A549 (cell line): ENCODE measurements around the gene TRAFD1.

Experiments
- EHMT2 ChIP-seq: fragments of 200-600 bp; sonication (generic); IDR thresholded peaks from 2 replicates; pipeline ENCODE4 v1.6.1; 2016; ENCODE audit warnings: antibody characterized with exemption, low read depth, mild to moderate bottlenecking, moderate library complexity
- FOSL2 ChIP-seq, 2 experiments: fragments of 450-650 bp in 1 of 2; fragments of >200 bp in 1 of 2; sonication (Bioruptor Twin) in 1 of 2; formaldehyde crosslinking; IDR thresholded peaks; 2 replicates each; pipeline versions ENCODE4 v1.5.0 to v1.6.1; 2016 to 2020; ENCODE audit warnings: mild to moderate bottlenecking in 1 of 2, moderate library complexity in 1 of 2
- HDAC2 ChIP-seq: fragments of 200-600 bp; sonication (generic); IDR thresholded peaks from 2 replicates; pipeline ENCODE4 v1.6.1; 2016
- KDM1A ChIP-seq: fragments of 200-600 bp; sonication (generic); IDR thresholded peaks from 2 replicates; pipeline ENCODE4 v1.6.1; 2016; ENCODE audit warnings: low read depth, mild to moderate bottlenecking
- NPAS2 ChIP-seq: fragments of 250-450 bp; sonication (Bioruptor Pico); IDR thresholded peaks from 2 replicates; pipeline ENCODE4 v1.8.0; 2022; ENCODE audit warnings: mild to moderate bottlenecking, moderate library complexity, borderline replicate concordance
- POLR2A ChIP-seq: IDR thresholded peaks from 2 replicates; pipeline ENCODE4 v1.6.1; 2012; ENCODE audit warnings: mild to moderate bottlenecking, low read length
- RFX5 ChIP-seq: fragments of 450-650 bp; IDR thresholded peaks from 2 replicates; pipeline ENCODE4 v1.7.1; 2014; ENCODE audit warnings: antibody characterized with exemption, mild to moderate bottlenecking, moderate library complexity
- SREBF2 ChIP-seq: fragments of 450-650 bp; IDR thresholded peaks from 2 replicates; pipeline ENCODE4 v1.6.1; 2014; ENCODE audit warnings: mild to moderate bottlenecking, moderate library complexity
- TF ChIP-seq, protein P1 (sequence below): fragments of >200 bp; sonication (Bioruptor Twin); formaldehyde crosslinking; IDR thresholded peaks from 3 replicates; pipeline ENCODE4 v1.6.1; 2016
- TF ChIP-seq, protein P2 (sequence below): fragments of >200 bp; sonication (Bioruptor Twin); formaldehyde crosslinking; IDR thresholded peaks from 3 replicates; pipeline ENCODE4 v1.5.1; 2016
- TF ChIP-seq, protein P3 (sequence below): IDR thresholded peaks from 2 replicates; pipeline ENCODE4 v1.6.1; 2012
- TF ChIP-seq, protein P4 (sequence below): fragments of 200-600 bp; sonication (generic); IDR thresholded peaks from 2 replicates; pipeline ENCODE4 v1.6.1; 2016; ENCODE audit warnings: antibody characterized with exemption, mild to moderate bottlenecking, moderate library complexity
- TF ChIP-seq, protein P5 (sequence below): IDR thresholded peaks from 2 replicates; pipeline ENCODE4 v1.6.1; 2012; ENCODE audit warnings: low read depth, borderline replicate concordance

DNA sequence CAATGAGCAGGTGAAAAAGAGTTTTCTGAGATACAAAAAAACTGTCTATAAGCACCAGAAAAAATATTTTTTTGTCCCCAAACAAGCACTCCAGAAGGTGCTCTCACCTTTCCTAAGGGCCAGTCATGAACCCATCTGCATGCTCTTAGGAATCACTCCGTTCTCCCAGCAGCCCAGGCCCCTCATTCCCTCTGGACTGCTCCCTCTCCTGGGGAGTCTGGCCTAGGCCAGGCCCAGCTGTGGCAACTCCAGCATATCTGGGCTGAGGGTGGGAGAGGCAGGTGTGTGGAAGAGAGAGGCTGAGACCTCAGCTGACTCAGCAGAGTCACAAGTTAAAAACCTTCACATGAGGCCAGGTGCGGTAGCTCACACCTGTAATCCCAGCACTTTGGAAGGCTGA lies 54.6 kb downstream of the TRAFD1 start:
- TF ChIP-seq POLR2A (no peak), HDAC2 (no peak), FOSL2 (IDR thresholded peaks at IDR 0.05) (no peak), FOSL2 (CRISPR knock-in tag; IDR thresholded peaks at IDR 0.05) (no peak), NPAS2 (CRISPR knock-in tag) (no peak), RFX5 (no peak), SREBF2 (no peak), KDM1A (no peak), EHMT2 (no peak)
- TF ChIP-seq, protein P1, sequence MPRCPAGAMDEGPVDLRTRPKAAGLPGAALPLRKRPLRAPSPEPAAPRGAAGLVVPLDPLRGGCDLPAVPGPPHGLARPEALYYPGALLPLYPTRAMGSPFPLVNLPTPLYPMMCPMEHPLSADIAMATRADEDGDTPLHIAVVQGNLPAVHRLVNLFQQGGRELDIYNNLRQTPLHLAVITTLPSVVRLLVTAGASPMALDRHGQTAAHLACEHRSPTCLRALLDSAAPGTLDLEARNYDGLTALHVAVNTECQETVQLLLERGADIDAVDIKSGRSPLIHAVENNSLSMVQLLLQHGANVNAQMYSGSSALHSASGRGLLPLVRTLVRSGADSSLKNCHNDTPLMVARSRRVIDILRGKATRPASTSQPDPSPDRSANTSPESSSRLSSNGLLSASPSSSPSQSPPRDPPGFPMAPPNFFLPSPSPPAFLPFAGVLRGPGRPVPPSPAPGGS, result no peak
- TF ChIP-seq, protein P2, sequence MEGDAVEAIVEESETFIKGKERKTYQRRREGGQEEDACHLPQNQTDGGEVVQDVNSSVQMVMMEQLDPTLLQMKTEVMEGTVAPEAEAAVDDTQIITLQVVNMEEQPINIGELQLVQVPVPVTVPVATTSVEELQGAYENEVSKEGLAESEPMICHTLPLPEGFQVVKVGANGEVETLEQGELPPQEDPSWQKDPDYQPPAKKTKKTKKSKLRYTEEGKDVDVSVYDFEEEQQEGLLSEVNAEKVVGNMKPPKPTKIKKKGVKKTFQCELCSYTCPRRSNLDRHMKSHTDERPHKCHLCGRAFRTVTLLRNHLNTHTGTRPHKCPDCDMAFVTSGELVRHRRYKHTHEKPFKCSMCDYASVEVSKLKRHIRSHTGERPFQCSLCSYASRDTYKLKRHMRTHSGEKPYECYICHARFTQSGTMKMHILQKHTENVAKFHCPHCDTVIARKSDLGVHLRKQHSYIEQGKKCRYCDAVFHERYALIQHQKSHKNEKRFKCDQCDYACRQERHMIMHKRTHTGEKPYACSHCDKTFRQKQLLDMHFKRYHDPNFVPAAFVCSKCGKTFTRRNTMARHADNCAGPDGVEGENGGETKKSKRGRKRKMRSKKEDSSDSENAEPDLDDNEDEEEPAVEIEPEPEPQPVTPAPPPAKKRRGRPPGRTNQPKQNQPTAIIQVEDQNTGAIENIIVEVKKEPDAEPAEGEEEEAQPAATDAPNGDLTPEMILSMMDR, result no peak
- TF ChIP-seq, protein P3, sequence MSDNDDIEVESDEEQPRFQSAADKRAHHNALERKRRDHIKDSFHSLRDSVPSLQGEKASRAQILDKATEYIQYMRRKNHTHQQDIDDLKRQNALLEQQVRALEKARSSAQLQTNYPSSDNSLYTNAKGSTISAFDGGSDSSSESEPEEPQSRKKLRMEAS, result no peak
- TF ChIP-seq, protein P4, sequence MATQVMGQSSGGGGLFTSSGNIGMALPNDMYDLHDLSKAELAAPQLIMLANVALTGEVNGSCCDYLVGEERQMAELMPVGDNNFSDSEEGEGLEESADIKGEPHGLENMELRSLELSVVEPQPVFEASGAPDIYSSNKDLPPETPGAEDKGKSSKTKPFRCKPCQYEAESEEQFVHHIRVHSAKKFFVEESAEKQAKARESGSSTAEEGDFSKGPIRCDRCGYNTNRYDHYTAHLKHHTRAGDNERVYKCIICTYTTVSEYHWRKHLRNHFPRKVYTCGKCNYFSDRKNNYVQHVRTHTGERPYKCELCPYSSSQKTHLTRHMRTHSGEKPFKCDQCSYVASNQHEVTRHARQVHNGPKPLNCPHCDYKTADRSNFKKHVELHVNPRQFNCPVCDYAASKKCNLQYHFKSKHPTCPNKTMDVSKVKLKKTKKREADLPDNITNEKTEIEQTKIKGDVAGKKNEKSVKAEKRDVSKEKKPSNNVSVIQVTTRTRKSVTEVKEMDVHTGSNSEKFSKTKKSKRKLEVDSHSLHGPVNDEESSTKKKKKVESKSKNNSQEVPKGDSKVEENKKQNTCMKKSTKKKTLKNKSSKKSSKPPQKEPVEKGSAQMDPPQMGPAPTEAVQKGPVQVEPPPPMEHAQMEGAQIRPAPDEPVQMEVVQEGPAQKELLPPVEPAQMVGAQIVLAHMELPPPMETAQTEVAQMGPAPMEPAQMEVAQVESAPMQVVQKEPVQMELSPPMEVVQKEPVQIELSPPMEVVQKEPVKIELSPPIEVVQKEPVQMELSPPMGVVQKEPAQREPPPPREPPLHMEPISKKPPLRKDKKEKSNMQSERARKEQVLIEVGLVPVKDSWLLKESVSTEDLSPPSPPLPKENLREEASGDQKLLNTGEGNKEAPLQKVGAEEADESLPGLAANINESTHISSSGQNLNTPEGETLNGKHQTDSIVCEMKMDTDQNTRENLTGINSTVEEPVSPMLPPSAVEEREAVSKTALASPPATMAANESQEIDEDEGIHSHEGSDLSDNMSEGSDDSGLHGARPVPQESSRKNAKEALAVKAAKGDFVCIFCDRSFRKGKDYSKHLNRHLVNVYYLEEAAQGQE, result no peak
- TF ChIP-seq, protein P5, sequence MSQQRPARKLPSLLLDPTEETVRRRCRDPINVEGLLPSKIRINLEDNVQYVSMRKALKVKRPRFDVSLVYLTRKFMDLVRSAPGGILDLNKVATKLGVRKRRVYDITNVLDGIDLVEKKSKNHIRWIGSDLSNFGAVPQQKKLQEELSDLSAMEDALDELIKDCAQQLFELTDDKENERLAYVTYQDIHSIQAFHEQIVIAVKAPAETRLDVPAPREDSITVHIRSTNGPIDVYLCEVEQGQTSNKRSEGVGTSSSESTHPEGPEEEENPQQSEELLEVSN, result no peak
